ENCODE measurements around the gene CEP131. TPM values are rescaled to one million over a fixed set of nuclear protein-coding genes. Genes with fewer than 3 reads are reported as not detected.

The CEP131 gene
- total RNA-seq, 2 donors from 2014 or later, result 23.2 to 28.0 TPM

DNA sequence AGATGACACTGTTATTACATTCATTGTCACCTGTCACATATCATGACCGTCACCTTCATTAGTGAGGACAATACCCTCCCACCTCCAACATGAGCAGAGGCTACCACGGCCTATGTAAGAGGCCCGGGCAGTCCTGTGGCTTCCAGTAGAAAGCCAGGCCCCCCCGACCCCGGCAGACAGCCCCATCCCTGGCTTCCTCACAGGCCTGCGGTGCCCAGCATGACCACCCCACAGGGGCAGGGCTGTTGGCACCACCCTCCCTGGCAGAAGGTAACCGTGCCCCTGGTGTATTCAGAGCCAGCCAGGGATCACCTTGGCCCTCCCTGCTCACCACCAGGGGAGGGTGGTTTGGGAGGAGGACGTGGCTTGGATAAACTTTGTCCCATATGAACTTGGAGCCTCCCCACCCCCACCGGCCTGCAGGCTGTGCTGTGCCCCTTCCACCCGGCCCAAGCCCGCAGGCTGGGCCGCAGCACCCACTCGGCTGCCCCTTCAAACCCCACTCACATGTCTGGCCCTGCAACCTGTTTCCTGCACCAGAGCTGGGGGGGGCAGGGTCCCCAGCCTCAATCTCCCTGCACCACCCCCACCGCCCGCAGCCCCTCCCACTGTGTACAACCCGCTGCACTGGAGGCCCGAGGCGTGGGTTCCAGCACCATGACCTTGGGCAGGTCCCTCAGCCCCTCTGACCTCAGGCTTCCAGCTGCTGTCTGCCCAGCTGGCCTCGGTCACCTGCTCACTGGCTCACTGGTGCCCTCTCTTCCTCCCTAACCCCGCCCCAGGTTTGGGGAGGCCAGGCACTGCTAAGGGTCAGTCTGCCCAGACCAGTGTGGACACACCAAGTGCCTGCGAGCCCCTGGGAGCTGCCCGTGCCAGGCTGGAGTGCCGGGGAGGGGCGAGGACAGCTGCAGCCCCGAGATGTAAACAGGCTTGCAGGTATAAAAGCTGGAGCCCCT, 44.4 kb downstream of the CEP131 start:
- Mint-ChIP-seq H3K27me3 (ENCODE audit: insufficient read depth) (no peaks in the 10 kb centered on the region), H3K27ac (no peak overlapping the region), H3K4me1 (no peaks in the 10 kb centered on the region), H3K36me3 (ENCODE audit: low read depth) (no peaks in the 10 kb centered on the region), H3K9me3 (peaks cover 2% of the 10 kb centered on the region), H3K4me3 (no peak overlapping the region)
- no peak for TF ChIP-seq CTCF (conservative IDR thresholded peaks at IDR 0.05)
- Histone ChIP-seq H3K4me1 (ENCODE audit: control insufficient read depth, insufficient read depth, low read length) (no peaks in the 10 kb centered on the region), H3K4me3 (ENCODE audit: low read length) (no peak overlapping the region), H3K36me3 (ENCODE audit: control insufficient read depth, insufficient read depth, low read length) (no peaks in the 10 kb centered on the region), H3K9me3 (ENCODE audit: control insufficient read depth, low read length) (peaks cover 6% of the 10 kb centered on the region), H3K27ac (ENCODE audit: low read depth, low read length) (no peak overlapping the region), H3K27me3 (ENCODE audit: control insufficient read depth, insufficient read depth, low read length, poor library complexity, severe bottlenecking) (no peaks in the 10 kb centered on the region), H3K9ac (ENCODE audit: extremely low read depth, low read length, poor library complexity, severe bottlenecking) (no peak overlapping the region)
- 83 to 87% methylated on average over 9 to 25 of the region's 25 CpGs for WGBS, 2 experiments (ENCODE audit: insufficient coverage in 1 of 2, insufficient read length in 1 of 2)
- no peak for DNase-seq

- Mint-ChIP-seq H3K4me1 (no peaks in the 10 kb centered on the region), H3K27me3 (ENCODE audit: insufficient read depth) (no peaks in the 10 kb centered on the region), H3K4me3 (no peak overlapping the region), H3K27ac (no peak overlapping the region), H3K36me3 (ENCODE audit: low read depth) (no peaks in the 10 kb centered on the region), H3K9me3 (peaks cover 2% of the 10 kb centered on the region)
- Histone ChIP-seq H3K9me3 (ENCODE audit: control insufficient read depth, low read length) (peaks cover 6% of the 10 kb centered on the region), H3K27me3 (ENCODE audit: control insufficient read depth, insufficient read depth, low read length, poor library complexity, severe bottlenecking) (no peaks in the 10 kb centered on the region), H3K27ac (ENCODE audit: low read depth, low read length) (no peak overlapping the region), H3K9ac (ENCODE audit: extremely low read depth, low read length, poor library complexity, severe bottlenecking) (no peak overlapping the region), H3K36me3 (ENCODE audit: control insufficient read depth, insufficient read depth, low read length) (no peaks in the 10 kb centered on the region), H3K4me3 (ENCODE audit: low read length) (no peak overlapping the region), H3K4me1 (ENCODE audit: control insufficient read depth, insufficient read depth, low read length) (no peaks in the 10 kb centered on the region)
- DNase-seq, result no peak
- TF ChIP-seq CTCF (conservative IDR thresholded peaks at IDR 0.05), result no peak
- 88 to 90% methylated on average over 4 to 7 of the region's 7 CpGs for WGBS, 2 experiments (ENCODE audit: insufficient coverage in 1 of 2, insufficient read length in 1 of 2)
Measured at GRCh38 chr17:81176666-81177065, 46.1 kb downstream of the CEP131 start.

GRCh38 chr17:81173762-81174155, 49.0 kb downstream of the CEP131 start:
- TF ChIP-seq CTCF (conservative IDR thresholded peaks at IDR 0.05), result no peak
- WGBS, 2 experiments (ENCODE audit: insufficient coverage in 1 of 2, insufficient read length in 1 of 2), result 75 to 100% methylated on average over 1 of the region's 1 CpG
- Histone ChIP-seq H3K27ac (ENCODE audit: low read depth, low read length) (no peak overlapping the region), H3K9me3 (ENCODE audit: control insufficient read depth, low read length) (peaks cover 6% of the 10 kb centered on the region), H3K36me3 (ENCODE audit: control insufficient read depth, insufficient read depth, low read length) (no peaks in the 10 kb centered on the region), H3K4me3 (ENCODE audit: low read length) (no peak overlapping the region), H3K9ac (ENCODE audit: extremely low read depth, low read length, poor library complexity, severe bottlenecking) (no peak overlapping the region), H3K27me3 (ENCODE audit: control insufficient read depth, insufficient read depth, low read length, poor library complexity, severe bottlenecking) (no peaks in the 10 kb centered on the region), H3K4me1 (ENCODE audit: control insufficient read depth, insufficient read depth, low read length) (no peaks in the 10 kb centered on the region)
- no peaks in the 10 kb centered on the region for H3K27me3 Mint-ChIP-seq (ENCODE audit: insufficient read depth)
- H3K27ac Mint-ChIP-seq, result no peak overlapping the region
- peaks cover 2% of the 10 kb centered on the region for H3K9me3 Mint-ChIP-seq
- no peak overlapping the region for H3K4me3 Mint-ChIP-seq
- DNase-seq, result no peak
- H3K36me3 Mint-ChIP-seq (ENCODE audit: low read depth), result no peaks in the 10 kb centered on the region
- H3K4me1 Mint-ChIP-seq, result no peaks in the 10 kb centered on the region
